Uterus (tissue), 2 donors: Measurements from ENCODE around the gene FNIP1.

Source experiments
- CTCF ChIP-seq, 4 experiments: fragments of 200-600 bp in 2 of 4; fragments of 450-650 bp in 2 of 4; sonication (generic) in 2 of 4; IDR thresholded peaks; one replicate each; pipeline ENCODE4 v1.5.1; 2016 to 2019; ENCODE audit warnings: antibody characterized with exemption in 4 of 4, mild to moderate bottlenecking in 2 of 4, moderate library complexity in 1 of 4
- POLR2A ChIP-seq, 2 donors: fragments of 450-650 bp; IDR thresholded peaks; one replicate each; pipeline ENCODE4 v1.6.1; 2016; ENCODE audit warnings: antibody characterized with exemption in 2 of 2, mild to moderate bottlenecking in 1 of 2, moderate library complexity in 1 of 2

- TF ChIP-seq CTCF (IDR thresholded peaks at IDR 0.05) (no peak), POLR2A (IDR thresholded peaks at IDR 0.05) (no peak)
These were observed 142.5 kb downstream of the FNIP1 start for GRCh38 chr5:131654309-131654708.
